Measurements from ENCODE around the gene GK2. TPM values are rescaled to one million over a fixed set of nuclear protein-coding genes. Genes with fewer than 3 reads are reported as not detected.

Gene GK2
- not detected for total RNA-seq
- long read RNA-seq = 0 reads

DNA sequence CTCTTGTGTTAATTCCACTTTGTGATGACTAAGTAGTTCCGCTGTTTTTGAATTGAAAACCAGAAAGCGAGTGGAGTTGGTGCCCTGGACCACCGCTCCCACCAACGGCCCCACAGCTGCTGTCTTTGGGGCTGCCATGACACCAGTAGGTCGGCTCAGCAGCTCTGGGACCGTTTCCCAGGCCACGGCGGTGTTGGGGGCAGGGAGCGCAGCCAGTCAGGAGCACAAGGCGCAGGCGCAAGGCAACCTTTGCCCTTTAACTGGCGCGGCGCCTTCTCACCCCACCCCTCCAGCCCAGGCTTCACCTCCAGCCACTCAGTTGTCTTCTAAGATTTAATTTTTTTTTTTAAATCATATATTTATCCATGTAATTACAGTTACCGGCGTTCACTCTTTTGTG is at the start of gene GK2:
Gene GK2, minus strand, starts transcription at position 166 of the 400 bp plus-strand sequence. Its CDS starts 28 bp downstream, at position 138.
- DNase-seq (ENCODE audit: low spot score) = no peak

DNA sequence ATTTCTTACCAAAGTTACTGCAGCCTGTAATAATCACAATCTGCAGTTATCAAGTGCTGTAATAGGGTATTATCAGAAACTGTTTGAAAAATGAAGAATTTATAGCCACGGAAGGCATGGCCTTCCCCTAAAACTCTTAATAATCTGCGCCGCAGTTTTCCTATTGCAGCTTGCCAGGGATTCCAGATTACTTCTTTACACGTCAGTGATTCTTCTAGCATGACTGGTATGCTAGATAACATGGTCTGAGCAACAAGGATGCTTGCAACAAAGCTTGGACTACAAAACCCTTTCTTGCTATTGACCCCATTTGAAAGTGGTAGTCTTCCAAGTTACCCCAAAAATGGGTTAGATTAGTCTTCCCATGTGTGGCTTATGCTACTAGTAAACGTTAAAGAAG is 47.2 kb upstream of the GK2 start:
- DNase-seq (ENCODE audit: low spot score) = no peak

DNA sequence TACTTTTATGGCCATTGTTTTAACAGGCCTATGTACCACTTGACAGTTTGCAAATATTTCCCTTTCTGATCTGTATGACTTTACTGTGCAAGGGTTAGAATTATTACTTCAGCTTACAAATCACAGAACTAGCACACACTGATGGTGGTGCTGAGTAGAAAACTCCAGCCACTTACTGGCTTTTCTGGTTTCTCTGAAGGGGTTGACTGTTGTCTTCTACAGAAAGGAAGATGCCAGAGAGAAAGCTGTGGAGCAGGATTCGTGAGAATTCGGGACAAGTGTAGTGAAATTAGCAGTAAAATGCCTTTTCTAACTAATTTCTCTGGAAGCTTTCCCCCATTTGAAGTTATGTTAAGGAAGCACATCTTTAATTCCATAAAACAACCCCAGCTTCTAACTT is 46.6 kb upstream of the GK2 start:
- DNase-seq (ENCODE audit: low spot score) = no peak

DNA sequence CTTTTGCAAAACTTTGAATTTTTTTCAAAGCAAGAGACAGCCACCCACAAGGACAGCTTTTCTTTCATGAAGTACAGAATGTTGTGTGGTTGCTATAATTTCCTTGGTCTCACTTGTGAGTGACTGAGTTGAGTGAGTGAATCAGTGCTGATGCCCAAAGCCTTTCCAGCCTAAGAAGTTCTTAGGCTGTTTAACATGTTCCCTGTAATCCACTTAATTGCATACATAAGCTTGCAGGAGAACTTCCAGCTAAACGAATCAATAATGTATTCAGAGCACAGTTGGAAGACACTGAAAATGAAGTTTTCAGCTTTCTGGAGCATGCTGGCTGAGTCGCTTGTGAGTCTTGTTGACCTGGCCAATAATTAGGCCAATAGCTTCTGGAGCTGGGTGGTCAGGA is 42.0 kb upstream of the GK2 start:
- no peak for DNase-seq (ENCODE audit: low spot score)

DNA sequence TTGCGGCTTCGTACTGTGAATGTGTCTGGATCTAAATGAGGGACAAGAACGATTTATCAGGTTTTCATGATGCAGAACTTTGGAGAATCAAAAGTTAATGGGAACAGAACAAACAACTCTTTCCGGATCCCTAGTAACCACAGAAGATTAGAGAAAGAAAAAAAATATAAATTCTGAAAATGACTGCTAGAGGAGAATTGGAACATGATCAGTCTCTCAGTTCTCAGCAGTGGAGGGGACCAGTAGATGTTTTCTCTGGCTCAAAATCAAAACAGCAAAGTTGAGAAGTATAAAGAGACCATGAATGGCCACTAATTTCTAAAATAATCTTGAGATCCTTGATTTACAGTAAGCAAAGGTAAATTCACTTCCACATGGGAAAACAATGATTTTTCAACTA is 38.1 kb upstream of the GK2 start:
- no peak for DNase-seq (ENCODE audit: low spot score)

DNA sequence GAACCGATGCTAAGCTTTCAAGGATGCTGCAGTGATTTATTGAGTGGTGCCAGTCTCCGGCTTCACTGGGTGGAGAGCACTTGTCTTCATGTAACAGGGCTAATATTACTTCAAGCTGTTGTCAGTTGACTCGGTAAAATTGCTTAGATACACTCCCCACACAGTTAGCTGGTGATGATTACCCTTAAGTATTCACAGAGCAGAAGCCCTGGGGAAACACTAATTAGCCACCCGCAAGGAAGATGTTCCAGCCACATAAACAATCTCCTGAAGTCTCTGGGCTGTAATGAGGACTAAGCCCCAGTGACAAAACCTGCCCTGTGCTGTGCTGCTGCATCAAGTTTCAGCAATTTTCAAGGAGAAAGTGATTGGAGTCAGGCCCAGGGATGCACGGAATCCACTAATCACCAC is 37.3 kb upstream of the GK2 start:
- DNase-seq (ENCODE audit: low spot score) = no peak

DNA sequence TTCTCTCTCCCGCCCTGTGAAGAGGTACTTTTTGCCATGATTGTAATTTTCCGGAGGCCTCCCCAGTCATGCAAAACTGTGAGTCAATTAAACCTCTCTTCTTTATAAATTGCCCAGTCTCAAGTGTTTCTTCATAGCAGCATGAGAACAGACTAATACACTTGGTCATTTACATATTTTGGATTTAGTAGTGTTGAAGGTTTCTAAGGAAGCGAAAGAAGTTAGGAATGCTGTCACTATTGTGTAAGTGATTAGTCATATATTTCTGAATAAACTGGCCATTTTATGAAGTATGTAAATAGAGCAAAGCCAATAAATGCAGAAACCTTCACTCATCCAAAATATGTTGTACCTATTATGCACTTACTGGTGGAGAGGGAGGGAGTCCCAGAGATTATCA is 34.4 kb upstream of the GK2 start:
- no peak for DNase-seq (ENCODE audit: low spot score)

DNA sequence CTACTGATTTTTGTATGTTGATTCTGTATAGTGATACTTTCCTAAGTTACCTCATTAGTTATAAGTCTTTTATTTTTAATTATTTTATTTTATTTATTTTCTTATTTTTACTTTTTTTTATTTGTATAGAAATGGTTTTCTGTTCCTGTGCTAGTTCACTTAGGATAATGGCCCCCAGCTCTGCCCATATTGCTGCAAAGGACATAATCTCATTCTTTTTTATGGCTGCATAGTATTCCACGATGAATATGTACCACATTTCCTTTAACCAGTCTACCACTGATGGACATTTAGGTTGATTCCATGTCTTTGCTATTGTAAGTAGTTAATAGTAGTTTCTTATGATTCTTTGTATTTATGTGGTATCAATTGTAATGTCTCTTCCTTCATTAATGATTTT is 31.5 kb upstream of the GK2 start:
- no peak for DNase-seq (ENCODE audit: low spot score)

DNA sequence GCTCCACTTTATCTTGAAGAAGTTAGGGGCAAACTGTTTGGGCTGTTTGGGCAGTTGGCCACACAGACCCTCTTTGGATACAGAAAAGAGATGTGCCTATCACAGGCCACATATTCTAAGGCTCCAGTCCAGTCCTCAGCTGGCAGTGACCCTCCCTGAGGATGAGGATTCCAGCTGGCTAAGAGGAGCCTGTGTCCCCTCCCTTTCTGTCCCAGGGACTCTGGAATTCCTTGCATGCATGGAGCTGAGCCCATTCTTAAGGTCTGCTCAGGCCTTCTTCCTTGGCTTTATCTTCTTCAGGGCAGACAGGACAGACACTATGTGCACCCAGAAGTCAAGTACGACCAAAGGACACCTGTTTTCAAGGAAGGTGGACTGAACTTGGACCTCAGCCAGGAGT is 23.8 kb upstream of the GK2 start:
- DNase-seq (ENCODE audit: low spot score) = no peak

DNA sequence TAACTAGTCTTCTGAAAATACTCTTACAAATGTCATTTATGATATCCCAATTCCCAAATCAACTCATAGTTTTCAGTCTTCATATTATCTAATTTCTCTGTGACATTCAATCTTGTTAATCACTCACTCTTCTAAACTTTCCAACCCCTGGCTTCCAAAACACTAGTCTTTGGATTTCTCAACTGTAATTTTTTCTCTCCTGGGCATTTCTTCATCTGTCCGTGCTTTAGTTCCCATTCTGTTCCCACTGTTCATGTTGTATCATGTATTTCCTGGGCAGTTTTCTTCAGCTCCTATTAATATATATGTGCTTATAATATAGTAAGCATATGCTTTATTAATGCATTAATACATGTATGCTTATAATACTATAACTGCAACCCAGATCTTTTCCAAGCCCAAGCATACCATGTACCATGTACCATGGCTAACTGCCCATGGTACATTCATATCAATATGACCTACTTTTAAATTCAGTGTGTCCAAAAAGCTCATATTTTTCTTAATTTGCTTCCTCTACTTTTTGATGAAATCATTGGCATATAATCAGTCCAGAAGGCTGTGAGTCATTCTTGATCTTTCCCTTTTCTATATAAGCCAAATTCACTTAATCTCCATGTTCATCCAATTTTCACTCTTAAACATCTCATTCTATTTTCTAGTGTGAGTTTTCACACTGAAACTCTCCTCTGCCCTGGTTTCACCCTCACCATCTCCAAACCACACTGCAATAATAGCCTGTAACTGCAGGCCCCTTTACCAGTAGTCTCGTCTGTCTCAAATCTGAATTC is 21.3 kb upstream of the GK2 start:
- DNase-seq (ENCODE audit: low spot score) = no peak

DNA sequence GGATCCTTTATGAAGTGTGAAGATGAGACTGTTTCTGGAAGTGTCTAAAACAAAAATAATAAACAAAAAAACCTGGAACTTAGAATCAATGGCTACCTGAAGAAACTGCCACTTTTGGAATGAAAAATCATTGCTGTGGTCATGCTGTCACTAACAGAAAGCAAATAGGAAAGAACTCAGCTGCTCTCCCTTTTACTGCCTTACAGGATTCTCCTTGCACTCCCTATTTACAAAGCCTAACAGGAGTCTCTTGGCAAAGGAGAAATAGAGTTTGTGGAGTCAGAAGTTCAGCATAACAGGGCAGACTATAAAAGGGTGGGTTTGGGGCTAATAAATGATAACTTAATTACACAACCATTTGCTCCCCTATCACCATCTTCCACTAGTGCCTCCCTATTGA is 19.0 kb upstream of the GK2 start:
- DNase-seq (ENCODE audit: low spot score) = no peak

DNA sequence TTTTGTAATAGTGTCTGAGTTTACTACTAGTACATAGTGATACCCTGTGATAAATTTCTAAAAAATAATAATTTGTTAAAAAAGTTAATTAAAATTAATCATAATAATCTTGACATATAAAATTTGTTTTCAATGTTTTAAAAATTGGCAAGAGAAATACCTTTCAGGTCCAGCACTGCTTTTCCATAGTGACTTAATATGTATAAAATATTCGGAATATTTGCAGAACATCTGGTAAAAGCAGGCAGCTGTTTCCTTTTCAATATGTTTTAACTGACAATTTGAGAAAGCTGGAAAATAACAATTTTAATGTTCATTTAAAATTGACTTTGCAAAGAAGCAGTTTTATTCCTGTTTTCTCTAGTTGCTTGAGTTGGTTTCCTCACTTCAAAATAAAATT is 17.6 kb upstream of the GK2 start:
- DNase-seq (ENCODE audit: low spot score) = no peak

DNA sequence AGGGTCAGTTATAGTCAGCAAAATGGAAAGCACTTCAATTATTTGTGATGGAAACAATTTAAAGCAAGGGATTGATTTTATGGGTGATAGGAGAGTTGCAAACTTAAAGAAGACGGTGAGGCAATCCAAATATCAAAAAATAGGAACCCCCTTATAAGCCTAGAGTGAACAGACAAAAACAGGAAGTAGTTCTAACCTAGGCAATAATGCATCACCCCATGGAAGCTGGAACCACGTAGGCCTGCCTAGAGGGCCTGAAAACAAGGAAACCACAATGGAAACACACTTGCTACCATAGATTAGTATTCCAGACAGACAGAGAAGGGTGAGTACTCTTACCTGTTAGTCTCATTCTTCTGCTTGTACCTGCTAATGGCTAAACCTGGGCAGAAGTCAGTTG is 13.5 kb upstream of the GK2 start:
- DNase-seq (ENCODE audit: low spot score) = no peak

DNA sequence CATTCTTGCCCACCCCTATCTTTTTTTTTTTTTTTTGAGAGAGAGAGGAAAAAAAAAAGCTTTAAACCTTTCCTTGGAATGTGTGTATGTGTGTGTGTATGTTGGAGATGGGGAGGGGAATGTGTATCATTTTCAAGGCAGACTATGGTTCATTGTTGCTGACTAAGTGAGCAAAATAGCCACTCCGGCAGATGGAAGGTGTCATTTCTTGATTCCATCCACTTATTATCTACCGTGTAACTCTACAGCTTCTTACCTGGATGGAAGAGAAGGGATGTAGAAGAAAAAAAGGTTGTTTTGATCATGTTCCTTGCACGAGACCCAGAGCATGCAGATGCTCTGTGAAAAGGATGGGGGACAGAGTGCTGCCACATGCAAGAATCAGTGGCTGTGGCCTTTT is 5.9 kb upstream of the GK2 start:
- no peak for DNase-seq (ENCODE audit: low spot score)

DNA sequence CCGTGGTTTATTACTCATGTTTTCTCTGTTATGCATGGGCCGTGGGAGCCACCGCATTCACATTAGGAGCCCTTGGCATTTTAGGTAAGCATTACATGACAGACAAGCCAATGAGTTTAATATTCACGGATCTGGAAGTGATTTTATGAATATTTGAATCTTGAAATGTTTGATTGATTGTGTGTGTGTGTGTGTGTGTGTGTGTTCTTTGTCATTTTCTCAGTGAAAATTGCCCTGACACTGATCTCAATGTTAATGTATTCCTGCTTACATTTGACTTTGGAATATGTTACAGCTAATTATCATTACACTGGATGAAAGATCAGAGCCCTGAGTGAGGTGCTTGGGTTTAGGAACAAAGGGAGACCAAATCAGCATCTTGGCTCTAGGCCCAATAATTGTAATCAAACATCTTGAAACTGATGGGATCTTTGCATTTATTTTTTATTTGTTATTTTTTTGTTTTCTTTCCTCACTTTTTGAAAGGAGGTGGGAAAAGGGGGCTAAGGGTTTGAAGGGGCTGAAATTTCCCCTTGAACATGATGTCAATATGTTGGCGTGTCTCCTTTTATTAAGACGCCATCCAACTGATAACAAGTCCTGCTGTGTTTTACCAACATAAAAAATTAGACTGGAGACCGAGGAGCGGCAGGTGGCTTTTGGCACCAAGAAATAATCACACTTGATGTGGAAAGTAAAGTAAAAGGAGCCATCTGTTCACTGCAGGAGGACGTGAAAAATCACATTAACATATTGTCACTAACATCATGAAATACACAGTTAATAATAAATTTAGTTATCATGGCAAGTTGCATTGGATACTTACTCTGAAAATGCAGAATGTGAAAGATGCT is 5.2 kb upstream of the GK2 start:
- DNase-seq (ENCODE audit: low spot score) = no peak

DNA sequence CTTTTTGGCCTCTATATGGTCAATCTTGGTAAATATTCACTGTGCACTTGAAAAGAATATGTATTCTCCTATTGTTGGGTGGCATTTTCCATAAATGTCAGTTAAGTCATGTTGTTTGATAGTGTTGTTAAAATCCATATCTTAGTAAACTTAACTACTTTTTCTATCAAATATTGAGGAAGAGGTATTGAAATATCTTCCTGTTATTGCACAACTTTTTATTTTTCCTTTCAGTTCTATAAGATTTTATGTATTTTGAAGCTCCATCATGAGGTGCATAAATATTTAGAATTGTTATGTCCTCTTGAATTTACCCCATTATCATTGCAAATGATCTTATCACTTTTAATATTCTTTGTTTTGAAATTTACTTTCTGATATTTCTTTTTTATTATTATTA is 3.4 kb downstream of the GK2 start:
- DNase-seq (ENCODE audit: low spot score) = no peak

DNA sequence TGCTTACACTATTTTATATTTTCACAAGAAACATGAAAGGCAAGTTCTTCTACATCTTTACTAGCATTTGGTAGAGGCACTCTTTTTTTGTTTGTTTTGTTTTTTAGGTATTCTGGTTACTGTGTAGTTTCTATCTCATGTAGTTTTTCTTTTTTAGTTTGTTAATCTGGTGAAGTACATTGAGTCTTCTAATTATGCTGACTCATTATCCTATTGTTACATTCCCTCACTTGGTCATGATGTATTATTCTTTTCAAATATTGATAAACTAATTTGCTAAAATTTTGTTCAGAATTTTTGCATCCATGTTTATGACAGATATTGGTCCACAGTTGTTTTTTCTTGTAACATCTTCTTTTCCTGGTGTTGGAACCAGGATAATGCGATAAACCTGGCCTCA is 4.7 kb downstream of the GK2 start:
- no peak for DNase-seq (ENCODE audit: low spot score)

DNA sequence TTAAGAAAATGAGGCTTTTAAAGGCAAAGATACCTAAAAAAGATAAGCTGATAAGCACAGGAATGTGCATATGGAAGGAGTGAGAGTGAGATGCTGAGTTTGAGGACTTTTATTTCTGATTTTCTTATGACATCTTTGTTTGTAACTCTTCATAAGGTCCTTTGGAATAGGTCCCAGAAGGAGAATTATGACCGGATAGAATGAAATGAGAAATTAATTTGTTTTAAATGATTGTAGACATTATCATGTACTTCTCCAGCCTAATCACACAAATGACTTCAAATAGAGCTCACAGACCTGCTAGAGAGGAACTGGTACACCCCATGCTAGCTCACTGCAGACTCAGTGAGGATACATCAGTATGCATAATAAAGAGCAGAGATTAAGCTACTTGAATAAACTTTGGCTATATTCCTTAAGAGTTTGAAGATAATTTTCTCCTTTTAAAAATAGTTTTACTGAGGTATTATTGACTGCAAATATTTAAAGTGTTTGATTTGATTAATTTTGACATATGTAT is 5.6 kb downstream of the GK2 start:
- DNase-seq (ENCODE audit: low spot score) = no peak

DNA sequence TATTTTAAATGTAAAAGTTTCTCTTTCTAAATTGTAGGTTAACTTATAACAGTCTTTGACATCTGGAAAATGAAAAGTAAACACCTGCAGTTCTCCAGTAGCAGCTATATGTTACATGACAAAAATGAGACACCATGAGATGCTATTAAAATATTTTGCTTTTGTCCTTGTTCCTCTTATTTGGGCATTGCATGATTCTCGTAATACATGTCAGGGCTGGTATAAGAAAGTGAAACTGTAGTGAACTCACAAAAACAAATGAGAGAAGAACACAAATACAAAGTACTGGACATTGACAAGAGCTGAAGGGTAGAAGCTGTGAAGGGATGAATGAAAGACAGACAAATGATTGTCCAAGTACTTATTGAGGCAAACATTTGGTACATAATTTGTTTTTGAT is 9.0 kb downstream of the GK2 start:
- no peak for DNase-seq (ENCODE audit: low spot score)

DNA sequence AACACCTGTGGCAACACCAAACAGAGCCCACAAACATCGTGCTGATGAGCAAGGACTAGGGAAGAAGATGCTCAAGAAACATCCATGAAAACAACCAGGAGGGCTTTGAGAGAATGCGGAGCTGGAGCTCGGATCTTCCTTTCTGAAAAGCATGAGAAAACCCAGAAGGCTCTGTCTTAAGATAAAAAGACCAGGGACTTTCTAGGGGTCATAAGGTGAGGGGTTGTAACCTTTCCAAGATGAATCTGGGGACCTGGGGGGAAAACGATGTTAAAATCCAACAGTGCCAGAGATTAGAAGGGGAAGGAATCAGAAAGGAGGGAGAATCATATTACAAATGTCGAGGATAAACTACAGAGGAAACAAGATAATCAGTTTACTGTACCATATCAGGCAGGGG is 10.1 kb downstream of the GK2 start:
- no peak for DNase-seq (ENCODE audit: low spot score)

DNA sequence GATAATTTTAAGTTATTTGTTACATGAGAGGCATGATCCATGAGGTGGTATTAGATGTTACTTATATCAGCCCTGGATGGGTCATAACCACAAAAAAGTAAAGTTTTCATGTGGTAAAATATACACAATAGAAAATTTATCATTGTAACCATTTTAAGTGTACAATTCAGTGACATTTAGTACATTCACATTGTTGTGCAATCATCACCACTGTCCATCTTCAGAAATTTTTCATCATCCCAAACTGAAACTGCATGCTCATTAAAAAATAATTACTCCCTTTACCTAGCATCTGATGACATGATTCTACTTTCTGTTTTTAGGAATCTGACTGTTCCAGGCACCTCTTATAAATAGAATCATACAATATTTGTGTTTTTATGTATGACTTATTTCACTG is 11.2 kb downstream of the GK2 start:
- no peak for DNase-seq (ENCODE audit: low spot score)

DNA sequence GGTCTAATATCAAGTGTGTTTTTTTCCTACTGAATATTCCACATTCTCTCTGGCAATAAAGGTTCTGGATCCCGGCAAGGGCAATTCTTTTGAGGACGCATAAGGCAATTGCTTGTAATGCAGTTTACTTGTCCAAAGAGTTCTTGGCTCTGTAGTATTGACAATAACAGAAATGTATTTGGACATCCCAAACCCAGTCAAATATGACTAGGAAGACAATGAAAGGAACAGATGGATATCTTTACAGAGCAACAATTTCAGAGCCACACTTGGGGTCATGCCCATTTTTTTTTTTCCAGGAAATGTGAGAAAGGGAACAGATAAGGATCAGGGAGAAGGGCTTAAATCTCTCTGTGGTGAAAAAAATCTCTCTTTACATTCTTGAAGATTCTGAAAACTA is 12.2 kb downstream of the GK2 start:
- no peak for DNase-seq (ENCODE audit: low spot score)

DNA sequence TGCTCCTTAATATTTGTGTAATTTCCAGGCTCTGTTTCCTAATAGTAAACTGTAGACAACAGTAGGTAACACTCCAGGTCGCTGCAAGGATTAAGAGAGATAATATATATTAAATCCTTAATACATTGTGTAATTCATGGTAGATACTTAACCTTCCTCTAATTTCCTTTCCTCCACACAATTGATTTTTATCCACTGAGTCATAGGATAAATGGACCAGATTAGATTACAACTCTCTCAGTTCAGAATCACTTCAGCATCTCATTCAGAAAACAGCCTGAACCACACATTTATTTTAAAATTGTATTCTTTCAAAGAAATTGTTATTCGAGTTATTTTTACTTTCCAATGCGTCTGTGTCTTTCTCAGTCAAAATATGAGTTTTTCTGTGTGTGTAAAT is 17.1 kb downstream of the GK2 start:
- DNase-seq (ENCODE audit: low spot score) = no peak
